SK-N-MC (cell line): ENCODE results near the gene TOMM40.

Source experiments
- EZH2 ChIP-seq: fragments of 200-600 bp; sonication (generic); IDR thresholded peaks from one replicate; pipeline ENCODE4 v1.6.1; 2017; ENCODE audit warnings: antibody characterized with exemption
- FOXP2 ChIP-seq: optimal IDR thresholded peaks from 2 replicates; pipeline ENCODE3; 2011; ENCODE audit warnings: mild to moderate bottlenecking, moderate library complexity; ENCODE audit not compliant: insufficient read depth; ENCODE audit errors: extremely low read length, control extremely low read depth
- POLR2AphosphoS5 ChIP-seq: IDR thresholded peaks from 2 replicates; pipeline ENCODE4 v1.6.1; 2012; ENCODE audit warnings: mild to moderate bottlenecking, low read depth, low read length, borderline replicate concordance

- TF ChIP-seq EZH2 (no peak), POLR2AphosphoS5 (no peak), FOXP2 (no peak)
These were observed 35.4 kb upstream of the TOMM40 start for GRCh38 chr19:44855606-44856005.
